Activated B cell treated with CpG ODN at 0.5 μM for 24 hours (primary cell): ENCODE data around the gene ANXA7. TPM values are rescaled to one million over a fixed set of nuclear protein-coding genes. Genes with fewer than 3 reads are reported as not detected.

ENCODE experiments used
- ATAC-seq: fragments of 200-7000 bp; cut with Tn5 transposase; one replicate; pipeline ENCODE4 v1.10.0; 2021; ENCODE audit warnings: low read depth, mild to moderate bottlenecking, moderate library complexity
- CTCF ChIA-PET: fragments of 350-600 bp; sonication (Branson Sonifier 250); formaldehyde crosslinking; loops from one replicate; lab custom pipeline; 2021; ENCODE audit warnings: antibody characterized with exemption; lab: Charles Lee
- POLR2A ChIA-PET: fragments of 350-600 bp; sonication (Branson Sonifier 250); formaldehyde crosslinking; loops from one replicate; lab custom pipeline; 2021; ENCODE audit warnings: antibody characterized with exemption; lab: Charles Lee
- DNase-seq: peaks from one replicate; pipeline ENCODE4 v3.0.0; 2022
- H3K27ac Mint-ChIP-seq: one replicate; pipeline ENCODE4 v1.8.0; 2020; ENCODE audit warnings: mixed read lengths
- H3K27me3 Mint-ChIP-seq: one replicate; pipeline ENCODE4 v1.8.0; 2021; ENCODE audit warnings: mixed read lengths
- H3K36me3 Mint-ChIP-seq: one replicate; pipeline ENCODE4 v1.8.0; 2021; ENCODE audit warnings: low read depth, mixed read lengths
- H3K4me1 Mint-ChIP-seq: one replicate; pipeline ENCODE4 v1.8.0; 2021; ENCODE audit warnings: mixed read lengths
- H3K4me3 Mint-ChIP-seq: one replicate; pipeline ENCODE4 v1.8.0; 2020; ENCODE audit warnings: mild to moderate bottlenecking, mixed read lengths
- H3K9me3 Mint-ChIP-seq: one replicate; pipeline ENCODE4 v1.8.0; 2020; ENCODE audit warnings: mixed read lengths
- CTCF ChIP-seq: fragments of 200-600 bp; IDR thresholded peaks from one replicate; pipeline ENCODE4 v1.8.0; 2022; ENCODE audit warnings: antibody characterized with exemption, mild to moderate bottlenecking
- intact Hi-C: fragments of 100-400 bp; cut with micrococcal nuclease; formaldehyde crosslinking; loops from one replicate; pipeline ENCODE4 v1.15.1; 2024
- total RNA-seq: library from RNA; stranded (reverse); gene quantifications from 2 replicates; pipeline ENCODE4 v1.2.3, GENCODE V29; 2022

Gene ANXA7
- total RNA-seq, 1 donor from 2014 or later: 150 TPM

GRCh38 chr10:73408061-73408460 is 5.8 kb downstream of the ANXA7 start:
- ChIA-PET CTCF (no interaction called here), POLR2A (no interaction called here)
- intact Hi-C loops: no loop called here
- DNase-seq (no peak), ATAC-seq (no peak)
- no peaks in the 10 kb centered on the region for H3K27me3 Mint-ChIP-seq
- no peaks in the 10 kb centered on the region for H3K9me3 Mint-ChIP-seq
- no peak overlapping the region for H3K4me3 Mint-ChIP-seq
- peaks cover 61% of the 10 kb centered on the region for H3K4me1 Mint-ChIP-seq
- TF ChIP-seq CTCF: no peak
- no peak overlapping the region for H3K27ac Mint-ChIP-seq
- peaks cover 30% of the 10 kb centered on the region for H3K36me3 Mint-ChIP-seq

GRCh38 chr10:73407495-73407894 is 6.4 kb downstream of the ANXA7 start:
- intact Hi-C loops: no loop called here
- no peak overlapping the region for H3K27ac Mint-ChIP-seq
- H3K4me1 Mint-ChIP-seq: peaks cover 58% of the 10 kb centered on the region
- no peaks in the 10 kb centered on the region for H3K27me3 Mint-ChIP-seq
- no peak overlapping the region for H3K4me3 Mint-ChIP-seq
- H3K9me3 Mint-ChIP-seq: no peaks in the 10 kb centered on the region
- TF ChIP-seq CTCF: no peak
- H3K36me3 Mint-ChIP-seq: peaks cover 27% of the 10 kb centered on the region
- ATAC-seq: no peak
- no peak for DNase-seq
- CTCF ChIA-PET: no interaction called here
- POLR2A ChIA-PET: no interaction called here

GRCh38 chr10:73406846-73407245 is 7.0 kb downstream of the ANXA7 start:
- peaks cover 51% of the 10 kb centered on the region for H3K4me1 Mint-ChIP-seq

GRCh38 chr10:73405556-73405955 is 8.3 kb downstream of the ANXA7 start:
- Mint-ChIP-seq H3K27ac (no peak overlapping the region), H3K9me3 (no peaks in the 10 kb centered on the region), H3K4me3 (no peak overlapping the region), H3K36me3 (peaks cover 27% of the 10 kb centered on the region), H3K4me1 (peaks cover 43% of the 10 kb centered on the region), H3K27me3 (no peaks in the 10 kb centered on the region)
- TF ChIP-seq CTCF: no peak
- CTCF ChIA-PET: no interaction called here
- ATAC-seq (no peak), DNase-seq (no peak)
- POLR2A ChIA-PET: no interaction called here
- intact Hi-C loops: no loop called here

More at GRCh38 chr10:73406846-73407245, 7.0 kb downstream of the ANXA7 start:
- ChIA-PET CTCF (no interaction called here), POLR2A (no interaction called here)
- peaks cover 27% of the 10 kb centered on the region for H3K36me3 Mint-ChIP-seq
- intact Hi-C loops: no loop called here
- ATAC-seq (no peak), DNase-seq (no peak)
- no peaks in the 10 kb centered on the region for H3K27me3 Mint-ChIP-seq
- no peak overlapping the region for H3K27ac Mint-ChIP-seq
- H3K9me3 Mint-ChIP-seq: no peaks in the 10 kb centered on the region
- TF ChIP-seq CTCF: no peak
- no peak overlapping the region for H3K4me3 Mint-ChIP-seq

- H3K36me3 Mint-ChIP-seq: peaks cover 30% of the 10 kb centered on the region
- no peak overlapping the region for H3K4me3 Mint-ChIP-seq
- DNase-seq (no peak), ATAC-seq (no peak)
- peaks cover 36% of the 10 kb centered on the region for H3K4me1 Mint-ChIP-seq
- intact Hi-C loops: no loop called here
- no peaks in the 10 kb centered on the region for H3K9me3 Mint-ChIP-seq
- H3K27me3 Mint-ChIP-seq: no peaks in the 10 kb centered on the region
- CTCF ChIA-PET: no interaction called here
- H3K27ac Mint-ChIP-seq: no peak overlapping the region
- TF ChIP-seq CTCF: no peak
- POLR2A ChIA-PET: no interaction called here
Measured at GRCh38 chr10:73404690-73405089, 9.2 kb downstream of the ANXA7 start.
